IPS DF 4.7 (cell line): Measurements from ENCODE around the gene SLC4A5.

Experiments used
- DNase-seq: peaks from one replicate; pipeline ENCODE4 v3.0.0-alpha.2; 2013; ENCODE audit warnings: low spot score; ENCODE audit errors: extremely low read depth

The SLC4A5 gene

GRCh38 chr2:74316627-74317295 lies 26.5 kb downstream of the SLC4A5 start:
- DNase-seq: no peak

GRCh38 chr2:74314107-74314506 lies 29.1 kb downstream of the SLC4A5 start:
- DNase-seq: no peak

GRCh38 chr2:74313497-74313896 lies 29.7 kb downstream of the SLC4A5 start:
- DNase-seq: no peak

GRCh38 chr2:74312913-74313312 lies 30.3 kb downstream of the SLC4A5 start:
- DNase-seq: no peak

GRCh38 chr2:74307720-74308119 lies 35.5 kb downstream of the SLC4A5 start:
- no peak for DNase-seq

- DNase-seq: no peak
These were observed 38.7 kb downstream of the SLC4A5 start for GRCh38 chr2:74304332-74305148.

GRCh38 chr2:74302865-74303264 lies 40.4 kb downstream of the SLC4A5 start:
- no peak for DNase-seq

GRCh38 chr2:74301262-74301661 lies 42.0 kb downstream of the SLC4A5 start:
- DNase-seq: no peak

- no peak for DNase-seq
These were observed 42.7 kb downstream of the SLC4A5 start for GRCh38 chr2:74300506-74300905.

- no peak for DNase-seq
These were observed 45.3 kb downstream of the SLC4A5 start for GRCh38 chr2:74297950-74298349.

- DNase-seq: no peak
These were observed 45.8 kb downstream of the SLC4A5 start for GRCh38 chr2:74297391-74297790.

- DNase-seq: no peak
These were observed 49.8 kb downstream of the SLC4A5 start for GRCh38 chr2:74293191-74293991.

GRCh38 chr2:74292751-74293150 lies 50.5 kb downstream of the SLC4A5 start:
- no peak for DNase-seq

GRCh38 chr2:74291886-74292621 lies 51.2 kb downstream of the SLC4A5 start:
- DNase-seq: no peak

GRCh38 chr2:74291218-74291544 lies 52.0 kb downstream of the SLC4A5 start:
- DNase-seq: no peak

- DNase-seq: no peak
These were observed 52.6 kb downstream of the SLC4A5 start for GRCh38 chr2:74290466-74291217.

GRCh38 chr2:74290066-74290465 lies 53.1 kb downstream of the SLC4A5 start:
- no peak for DNase-seq

- DNase-seq: no peak
These were observed 56.5 kb downstream of the SLC4A5 start for GRCh38 chr2:74286725-74287124.

- DNase-seq: no peak
These were observed 61.9 kb downstream of the SLC4A5 start for GRCh38 chr2:74281141-74281975.

- DNase-seq: no peak
These were observed 64.5 kb downstream of the SLC4A5 start for GRCh38 chr2:74278694-74279093.
